ENCODE measurements around the gene PRKCE. TPM values are rescaled to one million over a fixed set of nuclear protein-coding genes. Genes with fewer than 3 reads are reported as not detected.

The PRKCE gene
- total and polyA plus RNA-seq, 2 donors, result 3.2 to 3.3 TPM

GRCh38 chr2:45814951-45815621 lies 163.6 kb downstream of the PRKCE start:
- Histone ChIP-seq H3K4me1 (ENCODE audit: control insufficient read depth in 2 of 2, insufficient read depth in 2 of 2, low read length in 2 of 2) (peaks cover 0 to 10% of the 10 kb centered on the region in 2 donors), H3K4me3 (ENCODE audit: low read length in 2 of 2) (no peak overlapping the region), H3K27me3 (ENCODE audit: control insufficient read depth in 2 of 2, insufficient read depth in 1 of 2, low read length in 1 of 2) (no peaks in the 10 kb centered on the region), H3K36me3 (ENCODE audit: control insufficient read depth in 2 of 2, insufficient read depth in 2 of 2, low read length in 1 of 2) (no peaks in the 10 kb centered on the region), H3K9me3 (ENCODE audit: control insufficient read depth in 2 of 2, insufficient read depth in 1 of 2, low read length in 1 of 2) (no peaks in the 10 kb centered on the region), H3K27ac (ENCODE audit: low read depth in 1 of 2, low read length in 1 of 2) (no peak overlapping the region)
- 97% methylated on average over 2 of the region's 2 CpGs for WGBS
- DNase-seq (ENCODE audit: low read depth in 6 of 9, low spot score in 9 of 9), result no peak

- peaks cover 0 to 10% of the 10 kb centered on the region in 2 donors for H3K4me1 ChIP-seq (ENCODE audit: control insufficient read depth in 2 of 2, insufficient read depth in 2 of 2, low read length in 2 of 2)
- H3K36me3 ChIP-seq (ENCODE audit: control insufficient read depth in 2 of 2, insufficient read depth in 2 of 2, low read length in 1 of 2), result no peaks in the 10 kb centered on the region
- 98% methylated on average over 2 of the region's 2 CpGs for WGBS
- no peak for DNase-seq (ENCODE audit: low read depth in 6 of 9, low spot score in 9 of 9)
- H3K27me3 ChIP-seq (ENCODE audit: control insufficient read depth in 2 of 2, insufficient read depth in 1 of 2, low read length in 1 of 2), result no peaks in the 10 kb centered on the region
- H3K27ac ChIP-seq (ENCODE audit: low read depth in 1 of 2, low read length in 1 of 2), result no peak overlapping the region
- no peak overlapping the region for H3K4me3 ChIP-seq (ENCODE audit: low read length in 2 of 2)
- H3K9me3 ChIP-seq (ENCODE audit: control insufficient read depth in 2 of 2, insufficient read depth in 1 of 2, low read length in 1 of 2), result no peaks in the 10 kb centered on the region
Measured at GRCh38 chr2:45816272-45816671, 164.8 kb downstream of the PRKCE start.

GRCh38 chr2:45818591-45818990 lies 167.1 kb downstream of the PRKCE start:
- Histone ChIP-seq H3K4me3 (ENCODE audit: low read length in 2 of 2) (no peak overlapping the region), H3K36me3 (ENCODE audit: control insufficient read depth in 2 of 2, insufficient read depth in 2 of 2, low read length in 1 of 2) (no peaks in the 10 kb centered on the region), H3K9me3 (ENCODE audit: control insufficient read depth in 2 of 2, insufficient read depth in 1 of 2, low read length in 1 of 2) (no peaks in the 10 kb centered on the region), H3K27me3 (ENCODE audit: control insufficient read depth in 2 of 2, insufficient read depth in 1 of 2, low read length in 1 of 2) (no peaks in the 10 kb centered on the region), H3K4me1 (ENCODE audit: control insufficient read depth in 2 of 2, insufficient read depth in 2 of 2, low read length in 2 of 2) (peaks cover 0 to 7% of the 10 kb centered on the region in 2 donors), H3K27ac (ENCODE audit: low read depth in 1 of 2, low read length in 1 of 2) (no peak overlapping the region)
- no peak for DNase-seq (ENCODE audit: low read depth in 6 of 9, low spot score in 9 of 9)
- WGBS, result 75% methylated on average over 5 of the region's 5 CpGs

- H3K4me1 ChIP-seq (ENCODE audit: control insufficient read depth in 2 of 2, insufficient read depth in 2 of 2, low read length in 2 of 2), result peaks cover 2 to 12% of the 10 kb centered on the region in 2 donors
- 98% methylated on average over 7 of the region's 7 CpGs for WGBS
- H3K27ac ChIP-seq (ENCODE audit: low read depth in 1 of 2, low read length in 1 of 2), result no peak overlapping the region
Measured at GRCh38 chr2:45820048-45820447, 168.6 kb downstream of the PRKCE start.

GRCh38 chr2:45821558-45822271 lies 170.2 kb downstream of the PRKCE start:
- Histone ChIP-seq H3K27me3 (ENCODE audit: control insufficient read depth in 2 of 2, insufficient read depth in 1 of 2, low read length in 1 of 2) (no peaks in the 10 kb centered on the region), H3K36me3 (ENCODE audit: control insufficient read depth in 2 of 2, insufficient read depth in 2 of 2, low read length in 1 of 2) (no peaks in the 10 kb centered on the region), H3K9me3 (ENCODE audit: control insufficient read depth in 2 of 2, insufficient read depth in 1 of 2, low read length in 1 of 2) (no peaks in the 10 kb centered on the region), H3K27ac (ENCODE audit: low read depth in 1 of 2, low read length in 1 of 2) (peak overlapping the region in 1 of 2 donors; percentile 44), H3K4me3 (ENCODE audit: low read length in 2 of 2) (no peak overlapping the region), H3K4me1 (ENCODE audit: control insufficient read depth in 2 of 2, insufficient read depth in 2 of 2, low read length in 2 of 2) (peaks cover 2 to 15% of the 10 kb centered on the region in 2 donors)
- no peak for DNase-seq (ENCODE audit: low read depth in 6 of 9, low spot score in 9 of 9)
- 87% methylated on average over 9 of the region's 9 CpGs for WGBS

More at GRCh38 chr2:45820048-45820447, 168.6 kb downstream of the PRKCE start:
- Histone ChIP-seq H3K4me3 (ENCODE audit: low read length in 2 of 2) (no peak overlapping the region), H3K27me3 (ENCODE audit: control insufficient read depth in 2 of 2, insufficient read depth in 1 of 2, low read length in 1 of 2) (no peaks in the 10 kb centered on the region), H3K9me3 (ENCODE audit: control insufficient read depth in 2 of 2, insufficient read depth in 1 of 2, low read length in 1 of 2) (no peaks in the 10 kb centered on the region), H3K36me3 (ENCODE audit: control insufficient read depth in 2 of 2, insufficient read depth in 2 of 2, low read length in 1 of 2) (no peaks in the 10 kb centered on the region)
- no peak for DNase-seq (ENCODE audit: low read depth in 6 of 9, low spot score in 9 of 9)

- no peaks in the 10 kb centered on the region for H3K9me3 ChIP-seq (ENCODE audit: control insufficient read depth in 2 of 2, insufficient read depth in 1 of 2, low read length in 1 of 2)
- WGBS, result 63% methylated on average over 5 of the region's 5 CpGs
- H3K27ac ChIP-seq (ENCODE audit: low read depth in 1 of 2, low read length in 1 of 2), result peak overlapping the region in 1 of 2 donors; percentile 3
- no peaks in the 10 kb centered on the region for H3K36me3 ChIP-seq (ENCODE audit: control insufficient read depth in 2 of 2, insufficient read depth in 2 of 2, low read length in 1 of 2)
- peaks cover 2 to 18% of the 10 kb centered on the region in 2 donors for H3K4me1 ChIP-seq (ENCODE audit: control insufficient read depth in 2 of 2, insufficient read depth in 2 of 2, low read length in 2 of 2)
- no peak overlapping the region for H3K4me3 ChIP-seq (ENCODE audit: low read length in 2 of 2)
- no peak for DNase-seq (ENCODE audit: low read depth in 6 of 9, low spot score in 9 of 9)
- no peaks in the 10 kb centered on the region for H3K27me3 ChIP-seq (ENCODE audit: control insufficient read depth in 2 of 2, insufficient read depth in 1 of 2, low read length in 1 of 2)
Measured at GRCh38 chr2:45822272-45822630, 170.8 kb downstream of the PRKCE start.

- DNase-seq (ENCODE audit: low read depth in 6 of 9, low spot score in 9 of 9), result no peak
- H3K9me3 ChIP-seq (ENCODE audit: control insufficient read depth in 2 of 2, insufficient read depth in 1 of 2, low read length in 1 of 2), result no peaks in the 10 kb centered on the region
- peaks cover 2 to 18% of the 10 kb centered on the region in 2 donors for H3K4me1 ChIP-seq (ENCODE audit: control insufficient read depth in 2 of 2, insufficient read depth in 2 of 2, low read length in 2 of 2)
- no peaks in the 10 kb centered on the region for H3K36me3 ChIP-seq (ENCODE audit: control insufficient read depth in 2 of 2, insufficient read depth in 2 of 2, low read length in 1 of 2)
- H3K27ac ChIP-seq (ENCODE audit: low read depth in 1 of 2, low read length in 1 of 2), result peak overlapping the region in 1 of 2 donors; percentile 25
- no peaks in the 10 kb centered on the region for H3K27me3 ChIP-seq (ENCODE audit: control insufficient read depth in 2 of 2, insufficient read depth in 1 of 2, low read length in 1 of 2)
- WGBS, result 93% methylated on average over 4 of the region's 4 CpGs
- no peak overlapping the region for H3K4me3 ChIP-seq (ENCODE audit: low read length in 2 of 2)
Measured at GRCh38 chr2:45823723-45824206, 172.3 kb downstream of the PRKCE start.

GRCh38 chr2:45825001-45825651 lies 173.7 kb downstream of the PRKCE start:
- Histone ChIP-seq H3K9me3 (ENCODE audit: control insufficient read depth in 2 of 2, insufficient read depth in 1 of 2, low read length in 1 of 2) (peaks cover 0 to 3% of the 10 kb centered on the region in 2 donors), H3K4me1 (ENCODE audit: control insufficient read depth in 2 of 2, insufficient read depth in 2 of 2, low read length in 2 of 2) (peaks cover 2 to 18% of the 10 kb centered on the region in 2 donors), H3K36me3 (ENCODE audit: control insufficient read depth in 2 of 2, insufficient read depth in 2 of 2, low read length in 1 of 2) (no peaks in the 10 kb centered on the region), H3K27me3 (ENCODE audit: control insufficient read depth in 2 of 2, insufficient read depth in 1 of 2, low read length in 1 of 2) (no peaks in the 10 kb centered on the region), H3K27ac (ENCODE audit: low read depth in 1 of 2, low read length in 1 of 2) (no peak overlapping the region), H3K4me3 (ENCODE audit: low read length in 2 of 2) (no peak overlapping the region)
- peak in 2 of 9 donors; percentile 8 to 38 for DNase-seq (ENCODE audit: low read depth in 6 of 9, low spot score in 9 of 9)
- 53% methylated on average over 6 of the region's 6 CpGs for WGBS

GRCh38 chr2:45826460-45826859 lies 175.0 kb downstream of the PRKCE start:
- no peak for DNase-seq (ENCODE audit: low read depth in 6 of 9, low spot score in 9 of 9)
- no peaks in the 10 kb centered on the region for H3K36me3 ChIP-seq (ENCODE audit: control insufficient read depth in 2 of 2, insufficient read depth in 2 of 2, low read length in 1 of 2)

More at GRCh38 chr2:45826460-45826859, 175.0 kb downstream of the PRKCE start:
- H3K27ac ChIP-seq (ENCODE audit: low read depth in 1 of 2, low read length in 1 of 2), result no peak overlapping the region
- H3K4me1 ChIP-seq (ENCODE audit: control insufficient read depth in 2 of 2, insufficient read depth in 2 of 2, low read length in 2 of 2), result peaks cover 2 to 18% of the 10 kb centered on the region in 2 donors
- H3K4me3 ChIP-seq (ENCODE audit: low read length in 2 of 2), result no peak overlapping the region
- 94% methylated on average over 6 of the region's 6 CpGs for WGBS
- no peaks in the 10 kb centered on the region for H3K27me3 ChIP-seq (ENCODE audit: control insufficient read depth in 2 of 2, insufficient read depth in 1 of 2, low read length in 1 of 2)
- peaks cover 2 to 6% of the 10 kb centered on the region in 2 donors for H3K9me3 ChIP-seq (ENCODE audit: control insufficient read depth in 2 of 2, insufficient read depth in 1 of 2, low read length in 1 of 2)
